BLaER1 treated with 17β-estradiol and CSF1 and Interleukin-3, amounts not matched to agents 10 nM and 100 nM (cell line): ENCODE data around the gene RACGAP1.
A peak's percentile ranks its signal among the peaks of the same experiment; 100 is the strongest.

Experiments
- H3K27ac ChIP-seq, 11 experiments: shearing (Covaris generic); formaldehyde crosslinking; 2 replicates each; pipeline ENCODE4 v1.8.1; 2022
- H3K27me3 ChIP-seq, 11 experiments: shearing (Covaris generic); formaldehyde crosslinking; 2 replicates each; pipeline ENCODE4 v1.8.1; 2022
- H3K36me3 ChIP-seq, 11 experiments: shearing (Covaris generic); formaldehyde crosslinking; 2 replicates each; pipeline ENCODE4 v1.8.1; 2022
- H3K4me1 ChIP-seq, 10 experiments: shearing (Covaris generic); formaldehyde crosslinking; 2 replicates each; pipeline ENCODE4 v1.8.1; 2022
- H3K4me2 ChIP-seq, 11 experiments: shearing (Covaris generic); formaldehyde crosslinking; 2 replicates each; pipeline ENCODE4 v1.8.1; 2022
- H3K4me3 ChIP-seq, 10 experiments: shearing (Covaris generic); formaldehyde crosslinking; 2 replicates each; pipeline ENCODE4 v1.8.1; 2022
- H3K9ac ChIP-seq, 11 experiments: shearing (Covaris generic); formaldehyde crosslinking; 2 replicates each; pipeline ENCODE4 v1.8.1; 2022
- H3K9me3 ChIP-seq, 11 experiments: shearing (Covaris generic); formaldehyde crosslinking; replicated peaks in 1 of 11; 2 replicates each; pipeline ENCODE4 v1.8.1; 2022
- H4K20me1 ChIP-seq, 11 experiments: shearing (Covaris generic); formaldehyde crosslinking; 2 replicates each; pipeline ENCODE4 v1.8.1; 2022
- Cebpa-rat ChIP-seq, 11 experiments: shearing (Covaris generic); IDR thresholded peaks; 2 replicates each; pipeline ENCODE4 v1.8.1; 2022

Gene RACGAP1

GRCh38 chr12:50024805-50025186 lies 498 bp downstream of the RACGAP1 start:
- H3K27me3 ChIP-seq, result no peaks in the 10 kb centered on the region
- H3K9ac ChIP-seq, result peak overlapping the region; percentile 81 to 97 (median 89)
- no peaks in the 10 kb centered on the region for H3K9me3 ChIP-seq
- H3K27ac ChIP-seq, result peak overlapping the region; percentile 41 to 97 (median 86); a peak in 21 of 22 replicates
- H4K20me1 ChIP-seq, result peaks cover 0 to 18% (median 9%) of the 10 kb centered on the region in 11 experiments; a peak in 8 of 22 replicates
- peak overlapping the region; percentile 73 to 88 (median 82) for H3K4me2 ChIP-seq
- peaks cover 0 to 36% (median 11%) of the 10 kb centered on the region in 11 experiments; a peak in 8 of 22 replicates for H3K36me3 ChIP-seq
- H3K4me3 ChIP-seq, result peak overlapping the region; percentile 75 to 98 (median 87)
- H3K4me1 ChIP-seq, result peaks cover 21 to 49% (median 31%) of the 10 kb centered on the region in 10 experiments; a peak in 18 of 20 replicates
- no peak for TF ChIP-seq Cebpa-rat (IDR thresholded peaks at IDR 0.05)

- Histone ChIP-seq H4K20me1 (peaks cover 0 to 24% (median 13%) of the 10 kb centered on the region in 11 experiments; a peak in 11 of 22 replicates), H3K4me1 (peaks cover 21 to 52% (median 31%) of the 10 kb centered on the region in 10 experiments; a peak in 18 of 20 replicates), H3K27me3 (no peaks in the 10 kb centered on the region), H3K9ac (peak overlapping the region; percentile 81 to 97 (median 89)), H3K27ac (peak overlapping the region in 9 of 11 experiments; percentile 83 to 97 (median 86); a peak in 15 of 22 replicates), H3K9me3 (no peaks in the 10 kb centered on the region), H3K4me2 (peak overlapping the region; percentile 73 to 88 (median 82)), H3K36me3 (peaks cover 0 to 36% (median 12%) of the 10 kb centered on the region in 11 experiments; a peak in 10 of 22 replicates), H3K4me3 (peak overlapping the region; percentile 75 to 98 (median 87))
- no peak for TF ChIP-seq Cebpa-rat (IDR thresholded peaks at IDR 0.05)
Measured at GRCh38 chr12:50024227-50024626, 1.1 kb downstream of the RACGAP1 start.

- Histone ChIP-seq H3K27ac (no peak overlapping the region), H3K36me3 (peaks cover 0 to 47% (median 15%) of the 10 kb centered on the region in 11 experiments; a peak in 11 of 22 replicates), H3K4me1 (peaks cover 21 to 65% (median 33%) of the 10 kb centered on the region in 10 experiments; a peak in 19 of 20 replicates), H3K9me3 (no peaks in the 10 kb centered on the region), H3K27me3 (no peaks in the 10 kb centered on the region), H3K4me3 (no peak overlapping the region), H4K20me1 (peaks cover 0 to 37% (median 25%) of the 10 kb centered on the region in 11 experiments; a peak in 12 of 22 replicates), H3K9ac (no peak overlapping the region), H3K4me2 (peak overlapping the region in 8 of 11 experiments; percentile 80 to 88 (median 82); a peak in 13 of 22 replicates)
- no peak for TF ChIP-seq Cebpa-rat (IDR thresholded peaks at IDR 0.05)
Measured at GRCh38 chr12:50022903-50023302, 2.4 kb downstream of the RACGAP1 start.

GRCh38 chr12:50021031-50021430 lies 4.3 kb downstream of the RACGAP1 start:
- no peaks in the 10 kb centered on the region for H3K9me3 ChIP-seq
- H3K27me3 ChIP-seq, result no peaks in the 10 kb centered on the region
- H3K27ac ChIP-seq, result no peak overlapping the region
- H3K4me2 ChIP-seq, result 0 out of 22 replicates have a peak overlapping the region, but pooled peaks of 1 of the 11 experiments have one; percentile 1
- no peak for TF ChIP-seq Cebpa-rat (IDR thresholded peaks at IDR 0.05)
- H3K36me3 ChIP-seq, result peaks cover 0 to 66% (median 32%) of the 10 kb centered on the region in 11 experiments; a peak in 17 of 22 replicates
- peaks cover 21 to 83% (median 35%) of the 10 kb centered on the region in 10 experiments; a peak in 19 of 20 replicates for H3K4me1 ChIP-seq
- peaks cover 0 to 52% (median 35%) of the 10 kb centered on the region in 11 experiments; a peak in 12 of 22 replicates for H4K20me1 ChIP-seq
- no peak overlapping the region for H3K9ac ChIP-seq
- H3K4me3 ChIP-seq, result no peak overlapping the region

- peaks cover 6 to 81% (median 47%) of the 10 kb centered on the region in 11 experiments; a peak in 20 of 22 replicates for H3K36me3 ChIP-seq
- no peak overlapping the region for H3K4me3 ChIP-seq
- no peak overlapping the region for H3K27ac ChIP-seq
- no peak overlapping the region for H3K4me2 ChIP-seq
- no peaks in the 10 kb centered on the region for H3K27me3 ChIP-seq
- no peak for TF ChIP-seq Cebpa-rat (IDR thresholded peaks at IDR 0.05)
- no peak overlapping the region for H3K9ac ChIP-seq
- no peaks in the 10 kb centered on the region for H3K9me3 ChIP-seq
- peaks cover 0 to 58% (median 43%) of the 10 kb centered on the region in 11 experiments; a peak in 12 of 22 replicates for H4K20me1 ChIP-seq
- H3K4me1 ChIP-seq, result peaks cover 20 to 81% (median 34%) of the 10 kb centered on the region in 10 experiments
Measured at GRCh38 chr12:50019524-50019923, 5.8 kb downstream of the RACGAP1 start.

- peaks cover 0 to 62% (median 43%) of the 10 kb centered on the region in 11 experiments; a peak in 12 of 22 replicates for H4K20me1 ChIP-seq
- no peak overlapping the region for H3K4me3 ChIP-seq
- H3K4me1 ChIP-seq, result peaks cover 20 to 77% (median 31%) of the 10 kb centered on the region in 10 experiments
- H3K36me3 ChIP-seq, result peaks cover 10 to 87% (median 52%) of the 10 kb centered on the region in 11 experiments; a peak in 20 of 22 replicates
- H3K9me3 ChIP-seq, result no peaks in the 10 kb centered on the region
- no peak overlapping the region for H3K27ac ChIP-seq
- peak overlapping the region in 2 of 11 experiments; percentile 6 to 15; a peak in 1 of 22 replicates for H3K4me2 ChIP-seq
- H3K9ac ChIP-seq, result no peak overlapping the region
- no peak for TF ChIP-seq Cebpa-rat (IDR thresholded peaks at IDR 0.05)
- no peaks in the 10 kb centered on the region for H3K27me3 ChIP-seq
Measured at GRCh38 chr12:50018968-50019367, 6.3 kb downstream of the RACGAP1 start.

- peaks cover 0 to 70% (median 49%) of the 10 kb centered on the region in 11 experiments; a peak in 13 of 22 replicates for H4K20me1 ChIP-seq
- peak overlapping the region in 3 of 11 experiments; percentile 54 to 77 (median 68); a peak in 6 of 22 replicates for H3K4me2 ChIP-seq
- TF ChIP-seq Cebpa-rat (IDR thresholded peaks at IDR 0.05), result no peak
- peak overlapping the region in 3 of 11 experiments; percentile 47 to 66 (median 53); a peak in 3 of 22 replicates for H3K27ac ChIP-seq
- no peak overlapping the region for H3K4me3 ChIP-seq
- no peaks in the 10 kb centered on the region for H3K9me3 ChIP-seq
- H3K4me1 ChIP-seq, result peaks cover 20 to 77% (median 30%) of the 10 kb centered on the region in 10 experiments
- no peaks in the 10 kb centered on the region for H3K27me3 ChIP-seq
- H3K36me3 ChIP-seq, result peaks cover 10 to 88% (median 59%) of the 10 kb centered on the region in 11 experiments; a peak in 20 of 22 replicates
- H3K9ac ChIP-seq, result no peak overlapping the region
Measured at GRCh38 chr12:50018154-50018553, 7.1 kb downstream of the RACGAP1 start.

- H3K27ac ChIP-seq, result peak overlapping the region in 4 of 11 experiments; percentile 14 to 66 (median 50); a peak in 7 of 22 replicates
- TF ChIP-seq Cebpa-rat (IDR thresholded peaks at IDR 0.05), result no peak
- peak overlapping the region in 2 of 11 experiments; percentile 10 to 28; a peak in 3 of 22 replicates for H3K9ac ChIP-seq
- H3K4me2 ChIP-seq, result peak overlapping the region in 4 of 11 experiments; percentile 41 to 77 (median 61); a peak in 8 of 22 replicates
- H3K4me1 ChIP-seq, result peaks cover 15 to 72% (median 26%) of the 10 kb centered on the region in 10 experiments; a peak in 19 of 20 replicates
- H4K20me1 ChIP-seq, result peaks cover 0 to 72% (median 49%) of the 10 kb centered on the region in 11 experiments; a peak in 13 of 22 replicates
- H3K9me3 ChIP-seq, result no peaks in the 10 kb centered on the region
- peaks cover 10 to 88% (median 60%) of the 10 kb centered on the region in 11 experiments; a peak in 20 of 22 replicates for H3K36me3 ChIP-seq
- H3K4me3 ChIP-seq, result no peak overlapping the region
- no peaks in the 10 kb centered on the region for H3K27me3 ChIP-seq
Measured at GRCh38 chr12:50017641-50018040, 7.7 kb downstream of the RACGAP1 start.
